Neural cell (in vitro differentiated cells): ENCODE measurements around the gene ATP2B2. TPM values are rescaled to one million over a fixed set of nuclear protein-coding genes. Genes with fewer than 3 reads are reported as not detected.

Source experiments
- H2AFZ ChIP-seq: fragments of 200-600, 300-800 bp; sonication (generic), shearing (Covaris generic); 2 replicates; pipeline ENCODE4 v1.6.0; 2014; ENCODE audit warnings: low read depth, mild to moderate bottlenecking, antibody characterized with exemption, low read length, moderate library complexity
- H3F3A ChIP-seq: fragments of 200-600 bp; shearing (Covaris generic); 2 replicates; pipeline ENCODE4 v1.6.1; 2016; ENCODE audit warnings: mild to moderate bottlenecking, moderate library complexity, mixed read lengths, antibody characterized with exemption, low read length; ENCODE audit not compliant: insufficient read depth, poor library complexity, severe bottlenecking
- H3K27ac ChIP-seq: fragments of 200-600, 300-800 bp; sonication (generic), shearing (Covaris generic); 2 replicates; pipeline ENCODE4 v1.5.1; 2014; ENCODE audit warnings: mild to moderate bottlenecking, low read length, moderate library complexity
- H3K27me3 ChIP-seq: fragments of 300-800, 200-600 bp; sonication (generic), shearing (Covaris generic); 2 replicates; pipeline ENCODE4 v1.6.0; 2014; ENCODE audit warnings: mild to moderate bottlenecking, low read depth, low read length, moderate library complexity; ENCODE audit not compliant: insufficient read depth
- H3K36me3 ChIP-seq: fragments of 300-800, 200-600 bp; sonication (generic), shearing (Covaris generic); 2 replicates; pipeline ENCODE4 v1.5.1; 2014; ENCODE audit warnings: mild to moderate bottlenecking, antibody characterized with exemption, low read length, moderate library complexity; ENCODE audit not compliant: insufficient read depth
- H3K4me2 ChIP-seq: fragments of 300-800, 200-600 bp; sonication (generic), shearing (Covaris generic); 2 replicates; pipeline ENCODE4 v1.6.0; 2014; ENCODE audit warnings: mild to moderate bottlenecking, low read length
- H3K4me3 ChIP-seq: fragments of 300-800, 200-600 bp; sonication (generic), shearing (Covaris generic); 2 replicates; pipeline ENCODE4 v1.5.1; 2014; ENCODE audit warnings: mild to moderate bottlenecking, low read length, moderate library complexity
- H3K79me2 ChIP-seq: fragments of 200-600 bp; shearing (Covaris generic); replicated peaks from 2 replicates; pipeline ENCODE4 v1.6.0; 2014; ENCODE audit warnings: mild to moderate bottlenecking, low read length, moderate library complexity; ENCODE audit not compliant: insufficient read depth
- H3K9ac ChIP-seq: fragments of 300-800, 200-600 bp; sonication (generic), shearing (Covaris generic); 2 replicates; pipeline ENCODE4 v1.6.1; 2016; ENCODE audit warnings: mild to moderate bottlenecking, low read length, mixed read lengths
- H3K9me2 ChIP-seq: fragments of 200-600 bp; shearing (Covaris generic); 2 replicates; pipeline ENCODE4 v1.6.1; 2016; ENCODE audit warnings: mild to moderate bottlenecking, low read length, mixed read lengths; ENCODE audit not compliant: insufficient read depth
- H3K9me3 ChIP-seq: fragments of 200-600, 300-800 bp; sonication (generic), shearing (Covaris generic); 2 replicates; pipeline ENCODE4 v1.6.1; 2016; ENCODE audit warnings: mild to moderate bottlenecking, mixed run types, low read length, moderate library complexity, mixed read lengths
- H4K20me1 ChIP-seq: fragments of 200-600 bp; shearing (Covaris generic); 2 replicates; pipeline ENCODE4 v1.6.1; 2016; ENCODE audit warnings: mild to moderate bottlenecking, mixed run types; ENCODE audit not compliant: insufficient read depth
- EP300 ChIP-seq: fragments of 450-650 bp; conservative IDR thresholded peaks from 2 replicates; pipeline ENCODE4 v1.6.1; 2014; ENCODE audit warnings: antibody characterized with exemption, mild to moderate bottlenecking, moderate library complexity; ENCODE audit not compliant: poor library complexity, severe bottlenecking
- EZH2 ChIP-seq: fragments of 200-600, 300-800 bp; shearing (Covaris generic), sonication (generic); IDR thresholded peaks from 2 replicates; pipeline ENCODE4 v1.6.1; 2014; ENCODE audit warnings: antibody characterized with exemption, low read length, borderline replicate concordance, mild to moderate bottlenecking; ENCODE audit not compliant: insufficient read depth, poor library complexity, severe bottlenecking
- MXI1 ChIP-seq: fragments of 450-650 bp; conservative IDR thresholded peaks from 2 replicates; pipeline ENCODE4 v1.6.1; 2014; ENCODE audit warnings: antibody characterized with exemption, mild to moderate bottlenecking; ENCODE audit not compliant: poor library complexity, severe bottlenecking
- POLR2AphosphoS5 ChIP-seq: IDR thresholded peaks from 2 replicates; pipeline ENCODE4 v1.6.1; 2012
- RAD21 ChIP-seq: fragments of 450-650 bp; conservative IDR thresholded peaks from 2 replicates; pipeline ENCODE4 v1.6.1; 2014; ENCODE audit warnings: antibody characterized with exemption, mild to moderate bottlenecking, moderate library complexity
- SMC3 ChIP-seq: fragments of 450-650 bp; conservative IDR thresholded peaks from 2 replicates; pipeline ENCODE4 v1.6.1; 2014; ENCODE audit warnings: antibody characterized with exemption, mild to moderate bottlenecking, moderate library complexity; ENCODE audit not compliant: poor library complexity
- TAF1 ChIP-seq: IDR thresholded peaks from 2 replicates; pipeline ENCODE4 v1.6.1; 2012; ENCODE audit warnings: low read depth
- polyA plus RNA-seq: library from polyadenylated mRNA; depleted of rRNA; stranded (reverse); fragments of >200 nt; gene quantifications from 2 replicates; pipeline ENCODE4 v1.2.3, GENCODE V29; 2014
- TF ChIP-seq, protein P1 (sequence below): fragments of 450-650 bp; IDR thresholded peaks from 2 replicates; pipeline ENCODE4 v1.5.1; 2014; ENCODE audit warnings: antibody characterized with exemption, mild to moderate bottlenecking, moderate library complexity; ENCODE audit not compliant: poor library complexity, severe bottlenecking
- TF ChIP-seq, protein P2 (sequence below): IDR thresholded peaks from 2 replicates; pipeline ENCODE4 v1.6.1; 2012; ENCODE audit warnings: borderline replicate concordance

Gene ATP2B2
- polyA plus RNA-seq, 1 donor from 2014 or later = 8.3 TPM

DNA sequence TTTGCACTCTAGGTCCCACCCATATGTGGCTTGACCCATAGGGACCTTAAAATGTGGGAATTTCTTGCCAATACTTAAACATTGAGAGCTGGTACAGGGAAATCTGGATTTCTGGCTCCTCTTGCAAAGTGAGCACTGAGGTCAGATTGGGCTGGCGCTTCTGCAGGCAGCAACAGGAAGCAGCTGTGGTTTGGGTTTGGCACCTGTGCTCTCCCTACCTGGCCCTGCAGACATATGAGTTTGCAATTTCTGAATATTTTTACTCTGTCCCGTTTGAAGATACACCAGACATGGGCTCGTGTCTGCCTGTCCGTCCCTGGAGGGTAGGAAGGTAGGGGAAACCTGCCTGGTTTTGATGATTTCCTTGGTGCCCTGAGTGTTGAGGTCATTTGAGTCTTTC lies 109.7 kb downstream of the ATP2B2 start:
- H3K9me3 ChIP-seq = no peaks in the 10 kb centered on the region
- H2AFZ ChIP-seq = no peak overlapping the region
- no peak overlapping the region for H3K4me2 ChIP-seq
- no peaks in the 10 kb centered on the region for H3K9me2 ChIP-seq
- no peaks in the 10 kb centered on the region for H3K27me3 ChIP-seq
- TF ChIP-seq EZH2 = no peak
- TF ChIP-seq, protein P1, sequence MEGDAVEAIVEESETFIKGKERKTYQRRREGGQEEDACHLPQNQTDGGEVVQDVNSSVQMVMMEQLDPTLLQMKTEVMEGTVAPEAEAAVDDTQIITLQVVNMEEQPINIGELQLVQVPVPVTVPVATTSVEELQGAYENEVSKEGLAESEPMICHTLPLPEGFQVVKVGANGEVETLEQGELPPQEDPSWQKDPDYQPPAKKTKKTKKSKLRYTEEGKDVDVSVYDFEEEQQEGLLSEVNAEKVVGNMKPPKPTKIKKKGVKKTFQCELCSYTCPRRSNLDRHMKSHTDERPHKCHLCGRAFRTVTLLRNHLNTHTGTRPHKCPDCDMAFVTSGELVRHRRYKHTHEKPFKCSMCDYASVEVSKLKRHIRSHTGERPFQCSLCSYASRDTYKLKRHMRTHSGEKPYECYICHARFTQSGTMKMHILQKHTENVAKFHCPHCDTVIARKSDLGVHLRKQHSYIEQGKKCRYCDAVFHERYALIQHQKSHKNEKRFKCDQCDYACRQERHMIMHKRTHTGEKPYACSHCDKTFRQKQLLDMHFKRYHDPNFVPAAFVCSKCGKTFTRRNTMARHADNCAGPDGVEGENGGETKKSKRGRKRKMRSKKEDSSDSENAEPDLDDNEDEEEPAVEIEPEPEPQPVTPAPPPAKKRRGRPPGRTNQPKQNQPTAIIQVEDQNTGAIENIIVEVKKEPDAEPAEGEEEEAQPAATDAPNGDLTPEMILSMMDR = no peak
- TF ChIP-seq SMC3 = no peak
- TF ChIP-seq, protein P2, sequence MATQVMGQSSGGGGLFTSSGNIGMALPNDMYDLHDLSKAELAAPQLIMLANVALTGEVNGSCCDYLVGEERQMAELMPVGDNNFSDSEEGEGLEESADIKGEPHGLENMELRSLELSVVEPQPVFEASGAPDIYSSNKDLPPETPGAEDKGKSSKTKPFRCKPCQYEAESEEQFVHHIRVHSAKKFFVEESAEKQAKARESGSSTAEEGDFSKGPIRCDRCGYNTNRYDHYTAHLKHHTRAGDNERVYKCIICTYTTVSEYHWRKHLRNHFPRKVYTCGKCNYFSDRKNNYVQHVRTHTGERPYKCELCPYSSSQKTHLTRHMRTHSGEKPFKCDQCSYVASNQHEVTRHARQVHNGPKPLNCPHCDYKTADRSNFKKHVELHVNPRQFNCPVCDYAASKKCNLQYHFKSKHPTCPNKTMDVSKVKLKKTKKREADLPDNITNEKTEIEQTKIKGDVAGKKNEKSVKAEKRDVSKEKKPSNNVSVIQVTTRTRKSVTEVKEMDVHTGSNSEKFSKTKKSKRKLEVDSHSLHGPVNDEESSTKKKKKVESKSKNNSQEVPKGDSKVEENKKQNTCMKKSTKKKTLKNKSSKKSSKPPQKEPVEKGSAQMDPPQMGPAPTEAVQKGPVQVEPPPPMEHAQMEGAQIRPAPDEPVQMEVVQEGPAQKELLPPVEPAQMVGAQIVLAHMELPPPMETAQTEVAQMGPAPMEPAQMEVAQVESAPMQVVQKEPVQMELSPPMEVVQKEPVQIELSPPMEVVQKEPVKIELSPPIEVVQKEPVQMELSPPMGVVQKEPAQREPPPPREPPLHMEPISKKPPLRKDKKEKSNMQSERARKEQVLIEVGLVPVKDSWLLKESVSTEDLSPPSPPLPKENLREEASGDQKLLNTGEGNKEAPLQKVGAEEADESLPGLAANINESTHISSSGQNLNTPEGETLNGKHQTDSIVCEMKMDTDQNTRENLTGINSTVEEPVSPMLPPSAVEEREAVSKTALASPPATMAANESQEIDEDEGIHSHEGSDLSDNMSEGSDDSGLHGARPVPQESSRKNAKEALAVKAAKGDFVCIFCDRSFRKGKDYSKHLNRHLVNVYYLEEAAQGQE = no peak
- TF ChIP-seq TAF1 = no peak
- no peak for TF ChIP-seq MXI1
- TF ChIP-seq EP300 = no peak
- TF ChIP-seq RAD21 = no peak
- no peak overlapping the region for H3K4me3 ChIP-seq
- no peaks in the 10 kb centered on the region for H3F3A ChIP-seq
- no peaks in the 10 kb centered on the region for H3K79me2 ChIP-seq
- no peaks in the 10 kb centered on the region for H3K36me3 ChIP-seq
- H3K9ac ChIP-seq = no peak overlapping the region
- no peak overlapping the region for H3K27ac ChIP-seq
- H4K20me1 ChIP-seq = no peaks in the 10 kb centered on the region

DNA sequence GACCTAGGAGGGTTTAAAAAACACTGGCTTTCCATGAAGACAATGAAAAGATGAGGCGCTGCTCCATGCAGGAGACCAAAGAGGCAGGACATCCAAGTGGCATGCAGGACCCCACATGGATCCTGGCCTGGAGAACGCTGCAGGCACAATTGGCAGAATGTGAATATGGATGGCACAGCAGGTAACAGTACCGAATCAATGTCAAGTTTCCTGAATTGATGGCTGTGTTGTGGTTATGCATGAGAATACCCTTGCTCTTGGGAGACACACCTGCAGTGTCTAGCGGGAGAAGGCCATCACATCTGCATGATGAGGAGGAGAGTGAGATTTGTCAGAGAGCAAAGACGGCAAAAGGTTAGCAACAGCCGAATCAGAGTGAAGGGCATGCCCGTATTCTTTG lies 110.2 kb downstream of the ATP2B2 start:
- Histone ChIP-seq H3K79me2 (no peaks in the 10 kb centered on the region), H4K20me1 (no peaks in the 10 kb centered on the region), H3K4me2 (no peak overlapping the region), H3K27ac (no peak overlapping the region), H3K27me3 (no peaks in the 10 kb centered on the region), H3K9ac (no peak overlapping the region), H3K36me3 (no peaks in the 10 kb centered on the region), H2AFZ (no peak overlapping the region), H3K9me3 (no peaks in the 10 kb centered on the region), H3K9me2 (no peaks in the 10 kb centered on the region), H3K4me3 (no peak overlapping the region), H3F3A (no peaks in the 10 kb centered on the region)
- TF ChIP-seq EZH2 (no peak), MXI1 (no peak), RAD21 (no peak), POLR2AphosphoS5 (no peak), EP300 (no peak), TAF1 (no peak), SMC3 (no peak)
- TF ChIP-seq, protein P2 = no peak
- TF ChIP-seq, protein P1 = no peak
